Neural cell (in vitro differentiated cells): ENCODE data around the gene TCP11L1. TPM values are rescaled to one million over a fixed set of nuclear protein-coding genes. Genes with fewer than 3 reads are reported as not detected.

ENCODE experiments used
- H2AFZ ChIP-seq: fragments of 200-600, 300-800 bp; sonication (generic), shearing (Covaris generic); 2 replicates; pipeline ENCODE4 v1.6.0; 2014; ENCODE audit warnings: low read depth, mild to moderate bottlenecking, antibody characterized with exemption, low read length, moderate library complexity
- H3F3A ChIP-seq: fragments of 200-600 bp; shearing (Covaris generic); 2 replicates; pipeline ENCODE4 v1.6.1; 2016; ENCODE audit warnings: mild to moderate bottlenecking, moderate library complexity, mixed read lengths, antibody characterized with exemption, low read length; ENCODE audit not compliant: insufficient read depth, poor library complexity, severe bottlenecking
- H3K27ac ChIP-seq: fragments of 200-600, 300-800 bp; sonication (generic), shearing (Covaris generic); 2 replicates; pipeline ENCODE4 v1.5.1; 2014; ENCODE audit warnings: mild to moderate bottlenecking, low read length, moderate library complexity
- H3K27me3 ChIP-seq: fragments of 300-800, 200-600 bp; sonication (generic), shearing (Covaris generic); 2 replicates; pipeline ENCODE4 v1.6.0; 2014; ENCODE audit warnings: mild to moderate bottlenecking, low read depth, low read length, moderate library complexity; ENCODE audit not compliant: insufficient read depth
- H3K36me3 ChIP-seq: fragments of 300-800, 200-600 bp; sonication (generic), shearing (Covaris generic); 2 replicates; pipeline ENCODE4 v1.5.1; 2014; ENCODE audit warnings: mild to moderate bottlenecking, antibody characterized with exemption, low read length, moderate library complexity; ENCODE audit not compliant: insufficient read depth
- H3K4me2 ChIP-seq: fragments of 300-800, 200-600 bp; sonication (generic), shearing (Covaris generic); 2 replicates; pipeline ENCODE4 v1.6.0; 2014; ENCODE audit warnings: mild to moderate bottlenecking, low read length
- H3K4me3 ChIP-seq: fragments of 300-800, 200-600 bp; sonication (generic), shearing (Covaris generic); 2 replicates; pipeline ENCODE4 v1.5.1; 2014; ENCODE audit warnings: mild to moderate bottlenecking, low read length, moderate library complexity
- H3K79me2 ChIP-seq: fragments of 200-600 bp; shearing (Covaris generic); replicated peaks from 2 replicates; pipeline ENCODE4 v1.6.0; 2014; ENCODE audit warnings: mild to moderate bottlenecking, low read length, moderate library complexity; ENCODE audit not compliant: insufficient read depth
- H3K9ac ChIP-seq: fragments of 300-800, 200-600 bp; sonication (generic), shearing (Covaris generic); 2 replicates; pipeline ENCODE4 v1.6.1; 2016; ENCODE audit warnings: mild to moderate bottlenecking, low read length, mixed read lengths
- H3K9me2 ChIP-seq: fragments of 200-600 bp; shearing (Covaris generic); 2 replicates; pipeline ENCODE4 v1.6.1; 2016; ENCODE audit warnings: mild to moderate bottlenecking, low read length, mixed read lengths; ENCODE audit not compliant: insufficient read depth
- H3K9me3 ChIP-seq: fragments of 200-600, 300-800 bp; sonication (generic), shearing (Covaris generic); 2 replicates; pipeline ENCODE4 v1.6.1; 2016; ENCODE audit warnings: mild to moderate bottlenecking, mixed run types, low read length, moderate library complexity, mixed read lengths
- H4K20me1 ChIP-seq: fragments of 200-600 bp; shearing (Covaris generic); 2 replicates; pipeline ENCODE4 v1.6.1; 2016; ENCODE audit warnings: mild to moderate bottlenecking, mixed run types; ENCODE audit not compliant: insufficient read depth
- CTCF ChIP-seq: fragments of 450-650 bp; IDR thresholded peaks from 2 replicates; pipeline ENCODE4 v1.5.1; 2014; ENCODE audit warnings: antibody characterized with exemption, mild to moderate bottlenecking, moderate library complexity; ENCODE audit not compliant: poor library complexity, severe bottlenecking
- EP300 ChIP-seq: fragments of 450-650 bp; conservative IDR thresholded peaks from 2 replicates; pipeline ENCODE4 v1.6.1; 2014; ENCODE audit warnings: antibody characterized with exemption, mild to moderate bottlenecking, moderate library complexity; ENCODE audit not compliant: poor library complexity, severe bottlenecking
- EZH2 ChIP-seq: fragments of 200-600, 300-800 bp; shearing (Covaris generic), sonication (generic); IDR thresholded peaks from 2 replicates; pipeline ENCODE4 v1.6.1; 2014; ENCODE audit warnings: antibody characterized with exemption, low read length, borderline replicate concordance, mild to moderate bottlenecking; ENCODE audit not compliant: insufficient read depth, poor library complexity, severe bottlenecking
- MXI1 ChIP-seq: fragments of 450-650 bp; conservative IDR thresholded peaks from 2 replicates; pipeline ENCODE4 v1.6.1; 2014; ENCODE audit warnings: antibody characterized with exemption, mild to moderate bottlenecking; ENCODE audit not compliant: poor library complexity, severe bottlenecking
- POLR2AphosphoS5 ChIP-seq: IDR thresholded peaks from 2 replicates; pipeline ENCODE4 v1.6.1; 2012
- RAD21 ChIP-seq: fragments of 450-650 bp; conservative IDR thresholded peaks from 2 replicates; pipeline ENCODE4 v1.6.1; 2014; ENCODE audit warnings: antibody characterized with exemption, mild to moderate bottlenecking, moderate library complexity
- SMC3 ChIP-seq: fragments of 450-650 bp; conservative IDR thresholded peaks from 2 replicates; pipeline ENCODE4 v1.6.1; 2014; ENCODE audit warnings: antibody characterized with exemption, mild to moderate bottlenecking, moderate library complexity; ENCODE audit not compliant: poor library complexity
- TAF1 ChIP-seq: IDR thresholded peaks from 2 replicates; pipeline ENCODE4 v1.6.1; 2012; ENCODE audit warnings: low read depth
- polyA plus RNA-seq: library from polyadenylated mRNA; depleted of rRNA; stranded (reverse); fragments of >200 nt; gene quantifications from 2 replicates; pipeline ENCODE4 v1.2.3, GENCODE V29; 2014
- TF ChIP-seq, protein P1 (sequence below): IDR thresholded peaks from 2 replicates; pipeline ENCODE4 v1.6.1; 2012; ENCODE audit warnings: borderline replicate concordance

Gene TCP11L1
- polyA plus RNA-seq, 1 donor from 2014 or later: 12.5 TPM

DNA sequence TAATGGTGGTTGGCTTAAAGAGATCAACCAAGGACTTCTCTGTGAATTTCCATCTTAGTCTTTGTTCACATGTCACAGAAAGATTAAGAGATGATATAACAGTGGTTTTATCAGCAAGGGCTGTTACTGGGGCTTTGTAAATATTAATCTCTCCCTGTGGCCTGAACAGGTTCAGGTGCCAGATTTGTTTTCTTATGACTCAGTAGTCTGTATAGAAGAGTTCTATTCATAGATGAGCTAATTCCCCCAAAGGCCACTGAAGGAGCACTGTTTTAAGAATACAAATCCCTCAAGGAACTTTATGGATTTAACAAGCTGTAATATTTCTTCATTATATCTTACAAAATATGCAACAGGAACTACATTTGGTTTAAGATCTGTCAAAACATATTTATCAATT is 50.4 kb downstream of the TCP11L1 start:
- peaks cover 3% of the 10 kb centered on the region for H3K36me3 ChIP-seq
- no peaks in the 10 kb centered on the region for H3K9me2 ChIP-seq
- H3K9ac ChIP-seq: no peak overlapping the region
- peak; percentile 12 for TF ChIP-seq CTCF
- TF ChIP-seq TAF1: no peak
- H3K4me2 ChIP-seq: no peak overlapping the region
- H3F3A ChIP-seq: no peaks in the 10 kb centered on the region
- no peaks in the 10 kb centered on the region for H3K27me3 ChIP-seq
- no peak overlapping the region for H3K4me3 ChIP-seq
- no peaks in the 10 kb centered on the region for H4K20me1 ChIP-seq
- no peak overlapping the region for H2AFZ ChIP-seq
- no peaks in the 10 kb centered on the region for H3K9me3 ChIP-seq
- H3K27ac ChIP-seq: no peak overlapping the region
- no peaks in the 10 kb centered on the region for H3K79me2 ChIP-seq

- no peak overlapping the region for H3K4me2 ChIP-seq
- TF ChIP-seq EZH2 (no peak), EP300 (no peak), TAF1 (no peak), MXI1 (no peak), RAD21 (no peak), SMC3 (no peak), POLR2AphosphoS5 (no peak), CTCF (no peak)
- TF ChIP-seq, protein P1, sequence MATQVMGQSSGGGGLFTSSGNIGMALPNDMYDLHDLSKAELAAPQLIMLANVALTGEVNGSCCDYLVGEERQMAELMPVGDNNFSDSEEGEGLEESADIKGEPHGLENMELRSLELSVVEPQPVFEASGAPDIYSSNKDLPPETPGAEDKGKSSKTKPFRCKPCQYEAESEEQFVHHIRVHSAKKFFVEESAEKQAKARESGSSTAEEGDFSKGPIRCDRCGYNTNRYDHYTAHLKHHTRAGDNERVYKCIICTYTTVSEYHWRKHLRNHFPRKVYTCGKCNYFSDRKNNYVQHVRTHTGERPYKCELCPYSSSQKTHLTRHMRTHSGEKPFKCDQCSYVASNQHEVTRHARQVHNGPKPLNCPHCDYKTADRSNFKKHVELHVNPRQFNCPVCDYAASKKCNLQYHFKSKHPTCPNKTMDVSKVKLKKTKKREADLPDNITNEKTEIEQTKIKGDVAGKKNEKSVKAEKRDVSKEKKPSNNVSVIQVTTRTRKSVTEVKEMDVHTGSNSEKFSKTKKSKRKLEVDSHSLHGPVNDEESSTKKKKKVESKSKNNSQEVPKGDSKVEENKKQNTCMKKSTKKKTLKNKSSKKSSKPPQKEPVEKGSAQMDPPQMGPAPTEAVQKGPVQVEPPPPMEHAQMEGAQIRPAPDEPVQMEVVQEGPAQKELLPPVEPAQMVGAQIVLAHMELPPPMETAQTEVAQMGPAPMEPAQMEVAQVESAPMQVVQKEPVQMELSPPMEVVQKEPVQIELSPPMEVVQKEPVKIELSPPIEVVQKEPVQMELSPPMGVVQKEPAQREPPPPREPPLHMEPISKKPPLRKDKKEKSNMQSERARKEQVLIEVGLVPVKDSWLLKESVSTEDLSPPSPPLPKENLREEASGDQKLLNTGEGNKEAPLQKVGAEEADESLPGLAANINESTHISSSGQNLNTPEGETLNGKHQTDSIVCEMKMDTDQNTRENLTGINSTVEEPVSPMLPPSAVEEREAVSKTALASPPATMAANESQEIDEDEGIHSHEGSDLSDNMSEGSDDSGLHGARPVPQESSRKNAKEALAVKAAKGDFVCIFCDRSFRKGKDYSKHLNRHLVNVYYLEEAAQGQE: no peak
These were observed 54.8 kb downstream of the TCP11L1 start for GRCh38 chr11:33094157-33094556.

More at GRCh38 chr11:33094157-33094556, 54.8 kb downstream of the TCP11L1 start:
- no peaks in the 10 kb centered on the region for H3K9me3 ChIP-seq
- H3K9me2 ChIP-seq: no peaks in the 10 kb centered on the region
- no peaks in the 10 kb centered on the region for H3K79me2 ChIP-seq
- H3K27ac ChIP-seq: no peak overlapping the region
- H3K36me3 ChIP-seq: peaks cover 22% of the 10 kb centered on the region
- H2AFZ ChIP-seq: no peak overlapping the region
- H3K4me3 ChIP-seq: no peak overlapping the region
- no peaks in the 10 kb centered on the region for H3F3A ChIP-seq
- no peaks in the 10 kb centered on the region for H4K20me1 ChIP-seq
- H3K9ac ChIP-seq: no peak overlapping the region
- H3K27me3 ChIP-seq: no peaks in the 10 kb centered on the region
